ENCODE results near the gene IL21. TPM values are rescaled to one million over a fixed set of nuclear protein-coding genes. Genes with fewer than 3 reads are reported as not detected.

Gene IL21
- total RNA-seq, 1 donor from 2014 or later = not detected

GRCh38 chr4:122643257-122643656 is 22.4 kb upstream of the IL21 start:
- no peak for TF ChIP-seq CTCF (IDR thresholded peaks at IDR 0.05; ENCODE audit: unreplicated experiment)
- H3K36me3 Mint-ChIP-seq (ENCODE audit: insufficient read depth) = no peaks in the 10 kb centered on the region
- no peak overlapping the region for H3K4me3 Mint-ChIP-seq (ENCODE audit: low read depth)
- H3K9me3 Mint-ChIP-seq (ENCODE audit: low read depth) = no peaks in the 10 kb centered on the region
- no peak overlapping the region for H3K27ac Mint-ChIP-seq
- peaks cover 7% of the 10 kb centered on the region for H3K4me1 Mint-ChIP-seq (ENCODE audit: low read depth)
- H3K27me3 Mint-ChIP-seq = peaks cover 9% of the 10 kb centered on the region
- DNase-seq (ENCODE audit: low spot score, unreplicated experiment) = no peak

GRCh38 chr4:122639181-122639580 is 18.3 kb upstream of the IL21 start:
- peaks cover 6% of the 10 kb centered on the region for H3K4me1 Mint-ChIP-seq (ENCODE audit: low read depth)
- H3K9me3 Mint-ChIP-seq (ENCODE audit: low read depth) = no peaks in the 10 kb centered on the region
- no peak overlapping the region for H3K4me3 Mint-ChIP-seq (ENCODE audit: low read depth)
- no peaks in the 10 kb centered on the region for H3K36me3 Mint-ChIP-seq (ENCODE audit: insufficient read depth)
- TF ChIP-seq CTCF (IDR thresholded peaks at IDR 0.05; ENCODE audit: unreplicated experiment) = no peak
- peaks cover 2% of the 10 kb centered on the region for H3K27me3 Mint-ChIP-seq
- DNase-seq (ENCODE audit: low spot score, unreplicated experiment) = no peak
- H3K27ac Mint-ChIP-seq = no peak overlapping the region

GRCh38 chr4:122636697-122637096 is 15.8 kb upstream of the IL21 start:
- Mint-ChIP-seq H3K4me1 (ENCODE audit: low read depth) (peaks cover 6% of the 10 kb centered on the region), H3K27ac (no peak overlapping the region), H3K4me3 (ENCODE audit: low read depth) (no peak overlapping the region), H3K36me3 (ENCODE audit: insufficient read depth) (no peaks in the 10 kb centered on the region), H3K9me3 (ENCODE audit: low read depth) (no peaks in the 10 kb centered on the region), H3K27me3 (no peaks in the 10 kb centered on the region)
- no peak for DNase-seq (ENCODE audit: low spot score, unreplicated experiment)
- TF ChIP-seq CTCF (IDR thresholded peaks at IDR 0.05; ENCODE audit: unreplicated experiment) = no peak

GRCh38 chr4:122635205-122635604 is 14.3 kb upstream of the IL21 start:
- H3K27me3 Mint-ChIP-seq = peaks cover 2% of the 10 kb centered on the region
- H3K4me1 Mint-ChIP-seq (ENCODE audit: low read depth) = peaks cover 7% of the 10 kb centered on the region
- H3K4me3 Mint-ChIP-seq (ENCODE audit: low read depth) = no peak overlapping the region
- no peaks in the 10 kb centered on the region for H3K9me3 Mint-ChIP-seq (ENCODE audit: low read depth)
- no peaks in the 10 kb centered on the region for H3K36me3 Mint-ChIP-seq (ENCODE audit: insufficient read depth)
- no peak for TF ChIP-seq CTCF (IDR thresholded peaks at IDR 0.05; ENCODE audit: unreplicated experiment)
- DNase-seq (ENCODE audit: low spot score, unreplicated experiment) = no peak
- H3K27ac Mint-ChIP-seq = no peak overlapping the region

- Mint-ChIP-seq H3K36me3 (ENCODE audit: insufficient read depth) (no peaks in the 10 kb centered on the region), H3K4me3 (ENCODE audit: low read depth) (no peak overlapping the region), H3K4me1 (ENCODE audit: low read depth) (peaks cover 11% of the 10 kb centered on the region), H3K27ac (no peak overlapping the region), H3K9me3 (ENCODE audit: low read depth) (no peaks in the 10 kb centered on the region), H3K27me3 (peaks cover 2% of the 10 kb centered on the region)
- TF ChIP-seq CTCF (IDR thresholded peaks at IDR 0.05; ENCODE audit: unreplicated experiment) = no peak
- no peak for DNase-seq (ENCODE audit: low spot score, unreplicated experiment)
Measured at GRCh38 chr4:122633211-122633610, 12.3 kb upstream of the IL21 start.
